Liver (tissue), 9 donors: ENCODE results near the gene UBR2. TPM values are rescaled to one million over a fixed set of nuclear protein-coding genes. Genes with fewer than 3 reads are reported as not detected.

Experiments used
- DNase-seq: peaks from one replicate; pipeline ENCODE4 v3.0.0-alpha.2; 2017; ENCODE audit warnings: low spot score
- H3K27ac ChIP-seq, 2 donors: one replicate each; pipeline ENCODE4 v1.7.0; 2013; ENCODE audit warnings: inconsistent platforms in 2 of 2, low read length in 2 of 2, control low read depth in 1 of 2, low read depth in 1 of 2, mild to moderate bottlenecking in 1 of 2
- H3K27me3 ChIP-seq, 4 donors: one replicate each; pipeline versions ENCODE4 v1.6.1 to v1.7.0; 2013; ENCODE audit warnings: low read length in 3 of 4, inconsistent platforms in 1 of 4, mild to moderate bottlenecking in 1 of 4, moderate library complexity in 1 of 4; ENCODE audit not compliant: control insufficient read depth in 4 of 4, insufficient read depth in 4 of 4
- H3K36me3 ChIP-seq, 4 donors: one replicate each; pipeline versions ENCODE4 v1.6.1 to v1.7.0; 2013; ENCODE audit warnings: low read length in 3 of 4, mild to moderate bottlenecking in 3 of 4, low read depth in 1 of 4, moderate library complexity in 1 of 4; ENCODE audit not compliant: control insufficient read depth in 4 of 4, insufficient read depth in 3 of 4
- H3K4me1 ChIP-seq, 4 donors: one replicate each; pipeline versions ENCODE4 v1.6.1 to v1.7.0; 2013; ENCODE audit warnings: low read length in 3 of 4, mild to moderate bottlenecking in 3 of 4, moderate library complexity in 1 of 4; ENCODE audit not compliant: control insufficient read depth in 4 of 4, insufficient read depth in 4 of 4
- H3K4me3 ChIP-seq, 3 donors: one replicate each; pipeline versions ENCODE4 v1.6.1 to v1.7.0; 2013; ENCODE audit warnings: low read length in 3 of 3, control low read depth in 1 of 3, low read depth in 1 of 3, mild to moderate bottlenecking in 1 of 3
- H3K9ac ChIP-seq, 2 donors: one replicate each; pipeline ENCODE4 v1.7.0; 2013; ENCODE audit warnings: low read length in 2 of 2, mild to moderate bottlenecking in 2 of 2, moderate library complexity in 2 of 2, control low read depth in 1 of 2, low read depth in 1 of 2
- H3K9me3 ChIP-seq, 4 donors: one replicate each; pipeline versions ENCODE4 v1.6.1 to v1.7.0; 2013; ENCODE audit warnings: low read length in 3 of 4; ENCODE audit not compliant: control insufficient read depth in 4 of 4
- EGR1 ChIP-seq, 2 donors: IDR thresholded peaks; 2 replicates each; pipeline ENCODE4 v1.6.1; 2016 to 2018; ENCODE audit warnings: antibody characterized with exemption in 2 of 2, low read depth in 2 of 2
- FOXA1 ChIP-seq: IDR thresholded peaks from 2 replicates; pipeline ENCODE4 v1.6.1; 2016; ENCODE audit warnings: antibody characterized with exemption
- FOXA2 ChIP-seq: IDR thresholded peaks from 2 replicates; pipeline ENCODE4 v1.6.1; 2016; ENCODE audit warnings: antibody characterized with exemption
- GABPA ChIP-seq, 2 donors: IDR thresholded peaks in 1 of 2; conservative IDR thresholded peaks in 1 of 2; 2 replicates each; pipeline ENCODE4 v1.6.1; 2016; ENCODE audit warnings: antibody characterized with exemption in 2 of 2, mild to moderate bottlenecking in 1 of 2, moderate library complexity in 1 of 2
- HNF4A ChIP-seq, 2 donors: conservative IDR thresholded peaks; 2 replicates each; pipeline ENCODE4 v1.6.1; 2016; ENCODE audit warnings: antibody characterized with exemption in 2 of 2, mild to moderate bottlenecking in 2 of 2
- HNF4G ChIP-seq: IDR thresholded peaks from 2 replicates; pipeline ENCODE4 v1.6.1; 2016; ENCODE audit warnings: antibody characterized with exemption
- JUND ChIP-seq, 2 donors: IDR thresholded peaks; 2 replicates each; pipeline ENCODE4 v1.6.1; 2016; ENCODE audit warnings: antibody characterized with exemption in 2 of 2
- NR2F2 ChIP-seq: IDR thresholded peaks from 2 replicates; pipeline ENCODE4 v1.6.1; 2016; ENCODE audit warnings: antibody characterized with exemption
- RXRA ChIP-seq, 2 donors: IDR thresholded peaks; 2 replicates each; pipeline ENCODE4 v1.6.1; 2017 to 2018; ENCODE audit warnings: antibody characterized with exemption in 2 of 2, mild to moderate bottlenecking in 1 of 2
- TAF1 ChIP-seq: conservative IDR thresholded peaks from 2 replicates; pipeline ENCODE4 v1.6.1; 2016; ENCODE audit warnings: antibody characterized with exemption, mild to moderate bottlenecking
- YY1 ChIP-seq: IDR thresholded peaks from 2 replicates; pipeline ENCODE4 v1.6.1; 2016; ENCODE audit warnings: antibody characterized with exemption, mild to moderate bottlenecking
- WGBS: extraction: QIAGEN DNeasy Blood & Tissue Kit; methylation state at CpG from one replicate; pipeline ENCODE4 v1.1.7; 2013; 5-methylcytosine and 5-hydroxymethylcytosine counted together
- polyA plus RNA-seq, 2 donors: library from polyadenylated mRNA; stranded (reverse) in 1 of 2; unstranded in 1 of 2; fragments of 200-250 nt in 1 of 2; fragments of >200 nt in 1 of 2; fragmentation: Nextera tagmentation in 1 of 2; extraction: Ambion mirVana in 1 of 2; gene quantifications; one replicate each; pipeline versions ENCODE4 v1.2.1 to v1.2.3, GENCODE V29; 2013 to 2015
- total RNA-seq, 2 donors: library from RNA; depleted of rRNA; stranded (reverse); fragments of >200 nt; gene quantifications; one replicate each; pipeline ENCODE4 v1.2.3, GENCODE V29; 2014
- TF ChIP-seq, protein P1 (sequence below): IDR thresholded peaks from 2 replicates; pipeline ENCODE4 v1.6.1; 2016; ENCODE audit warnings: antibody characterized with exemption, mild to moderate bottlenecking
- TF ChIP-seq, protein P2 (sequence below): IDR thresholded peaks from 2 replicates; pipeline ENCODE4 v1.6.1; 2016; ENCODE audit warnings: antibody characterized with exemption
- TF ChIP-seq, protein P3 (sequence below): fragments of 150-350 bp; IDR thresholded peaks from 2 replicates; pipeline ENCODE4 v1.5.1; 2017; ENCODE audit warnings: improper control_type of control experiment, low read depth, low read length; ENCODE audit not compliant: missing input control
- donor health status: healthy.
- donor health status: healthy.
- donor health status: healthy.
- donor health status: healthy.
- donor health status: healthy.

The UBR2 gene
- total and polyA plus RNA-seq, 4 donors: 6.3 to 32.9 (median 19.3) TPM

DNA sequence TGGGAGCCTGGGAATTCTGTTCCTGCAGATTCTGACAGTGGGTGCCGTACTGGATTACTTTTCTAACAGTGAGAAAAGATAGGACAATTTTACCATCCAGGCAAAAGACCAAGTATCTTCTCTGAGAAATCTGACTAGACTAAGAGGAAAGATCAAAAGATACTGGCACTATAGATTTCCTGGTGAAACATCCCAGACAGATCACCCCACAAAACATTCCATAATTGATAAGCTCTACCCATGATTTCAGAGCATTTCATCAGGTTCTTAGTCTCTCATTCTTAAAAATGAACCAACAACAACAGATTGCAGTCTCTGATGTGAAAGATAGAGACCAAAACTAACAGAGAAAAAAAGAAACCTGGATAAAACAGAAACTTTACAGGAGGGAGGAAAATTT lies 13.6 kb upstream of the UBR2 start (continued):
- no peak for TF ChIP-seq EGR1 (IDR thresholded peaks at IDR 0.05; ENCODE audit: low read depth in 2 of 2)

DNA sequence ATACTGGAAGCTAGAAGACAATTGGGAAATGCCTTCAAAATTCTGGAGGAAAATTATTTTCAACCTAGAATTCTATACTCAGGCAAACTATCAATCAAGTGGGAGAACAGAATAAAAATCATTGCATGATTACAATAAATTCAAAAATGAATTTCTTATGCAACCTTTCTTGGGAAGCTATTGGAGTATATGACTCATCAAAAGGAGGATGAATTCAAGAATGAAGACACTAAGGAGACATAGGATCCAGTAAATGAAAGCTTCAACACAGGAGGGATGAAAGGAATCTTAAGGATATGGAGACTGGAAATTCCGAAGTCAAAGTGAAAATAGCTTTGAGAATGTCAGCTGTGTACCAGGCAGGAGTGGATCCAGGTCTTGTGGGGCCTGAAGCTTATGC lies 12.6 kb upstream of the UBR2 start:
- no peaks in the 10 kb centered on the region for H3K36me3 ChIP-seq
- no peak overlapping the region for H3K27ac ChIP-seq
- H3K9ac ChIP-seq: no peak overlapping the region
- DNase-seq: no peak
- 83% methylated on average over 1 of the region's 1 CpG for WGBS
- H3K4me3 ChIP-seq: no peak overlapping the region
- H3K27me3 ChIP-seq: no peaks in the 10 kb centered on the region
- H3K9me3 ChIP-seq: no peaks in the 10 kb centered on the region
- TF ChIP-seq FOXA2 (no peak), GABPA (IDR thresholded peaks at IDR 0.05 in 1 of 2, conservative IDR thresholded peaks at IDR 0.05 in 1 of 2) (no peak), HNF4G (no peak), JUND (IDR thresholded peaks at IDR 0.05) (no peak), TAF1 (no peak), HNF4A (conservative IDR thresholded peaks at IDR 0.05) (no peak), RXRA (IDR thresholded peaks at IDR 0.05) (no peak), YY1 (no peak), FOXA1 (no peak)
- TF ChIP-seq, protein P1, sequence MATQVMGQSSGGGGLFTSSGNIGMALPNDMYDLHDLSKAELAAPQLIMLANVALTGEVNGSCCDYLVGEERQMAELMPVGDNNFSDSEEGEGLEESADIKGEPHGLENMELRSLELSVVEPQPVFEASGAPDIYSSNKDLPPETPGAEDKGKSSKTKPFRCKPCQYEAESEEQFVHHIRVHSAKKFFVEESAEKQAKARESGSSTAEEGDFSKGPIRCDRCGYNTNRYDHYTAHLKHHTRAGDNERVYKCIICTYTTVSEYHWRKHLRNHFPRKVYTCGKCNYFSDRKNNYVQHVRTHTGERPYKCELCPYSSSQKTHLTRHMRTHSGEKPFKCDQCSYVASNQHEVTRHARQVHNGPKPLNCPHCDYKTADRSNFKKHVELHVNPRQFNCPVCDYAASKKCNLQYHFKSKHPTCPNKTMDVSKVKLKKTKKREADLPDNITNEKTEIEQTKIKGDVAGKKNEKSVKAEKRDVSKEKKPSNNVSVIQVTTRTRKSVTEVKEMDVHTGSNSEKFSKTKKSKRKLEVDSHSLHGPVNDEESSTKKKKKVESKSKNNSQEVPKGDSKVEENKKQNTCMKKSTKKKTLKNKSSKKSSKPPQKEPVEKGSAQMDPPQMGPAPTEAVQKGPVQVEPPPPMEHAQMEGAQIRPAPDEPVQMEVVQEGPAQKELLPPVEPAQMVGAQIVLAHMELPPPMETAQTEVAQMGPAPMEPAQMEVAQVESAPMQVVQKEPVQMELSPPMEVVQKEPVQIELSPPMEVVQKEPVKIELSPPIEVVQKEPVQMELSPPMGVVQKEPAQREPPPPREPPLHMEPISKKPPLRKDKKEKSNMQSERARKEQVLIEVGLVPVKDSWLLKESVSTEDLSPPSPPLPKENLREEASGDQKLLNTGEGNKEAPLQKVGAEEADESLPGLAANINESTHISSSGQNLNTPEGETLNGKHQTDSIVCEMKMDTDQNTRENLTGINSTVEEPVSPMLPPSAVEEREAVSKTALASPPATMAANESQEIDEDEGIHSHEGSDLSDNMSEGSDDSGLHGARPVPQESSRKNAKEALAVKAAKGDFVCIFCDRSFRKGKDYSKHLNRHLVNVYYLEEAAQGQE: no peak
- TF ChIP-seq, protein P2, sequence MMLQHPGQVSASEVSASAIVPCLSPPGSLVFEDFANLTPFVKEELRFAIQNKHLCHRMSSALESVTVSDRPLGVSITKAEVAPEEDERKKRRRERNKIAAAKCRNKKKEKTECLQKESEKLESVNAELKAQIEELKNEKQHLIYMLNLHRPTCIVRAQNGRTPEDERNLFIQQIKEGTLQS: no peak
- TF ChIP-seq, protein P3, sequence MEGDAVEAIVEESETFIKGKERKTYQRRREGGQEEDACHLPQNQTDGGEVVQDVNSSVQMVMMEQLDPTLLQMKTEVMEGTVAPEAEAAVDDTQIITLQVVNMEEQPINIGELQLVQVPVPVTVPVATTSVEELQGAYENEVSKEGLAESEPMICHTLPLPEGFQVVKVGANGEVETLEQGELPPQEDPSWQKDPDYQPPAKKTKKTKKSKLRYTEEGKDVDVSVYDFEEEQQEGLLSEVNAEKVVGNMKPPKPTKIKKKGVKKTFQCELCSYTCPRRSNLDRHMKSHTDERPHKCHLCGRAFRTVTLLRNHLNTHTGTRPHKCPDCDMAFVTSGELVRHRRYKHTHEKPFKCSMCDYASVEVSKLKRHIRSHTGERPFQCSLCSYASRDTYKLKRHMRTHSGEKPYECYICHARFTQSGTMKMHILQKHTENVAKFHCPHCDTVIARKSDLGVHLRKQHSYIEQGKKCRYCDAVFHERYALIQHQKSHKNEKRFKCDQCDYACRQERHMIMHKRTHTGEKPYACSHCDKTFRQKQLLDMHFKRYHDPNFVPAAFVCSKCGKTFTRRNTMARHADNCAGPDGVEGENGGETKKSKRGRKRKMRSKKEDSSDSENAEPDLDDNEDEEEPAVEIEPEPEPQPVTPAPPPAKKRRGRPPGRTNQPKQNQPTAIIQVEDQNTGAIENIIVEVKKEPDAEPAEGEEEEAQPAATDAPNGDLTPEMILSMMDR: no peak
- H3K4me1 ChIP-seq: peaks cover 3 to 6% (median 4%) of the 10 kb centered on the region in 4 donors

DNA sequence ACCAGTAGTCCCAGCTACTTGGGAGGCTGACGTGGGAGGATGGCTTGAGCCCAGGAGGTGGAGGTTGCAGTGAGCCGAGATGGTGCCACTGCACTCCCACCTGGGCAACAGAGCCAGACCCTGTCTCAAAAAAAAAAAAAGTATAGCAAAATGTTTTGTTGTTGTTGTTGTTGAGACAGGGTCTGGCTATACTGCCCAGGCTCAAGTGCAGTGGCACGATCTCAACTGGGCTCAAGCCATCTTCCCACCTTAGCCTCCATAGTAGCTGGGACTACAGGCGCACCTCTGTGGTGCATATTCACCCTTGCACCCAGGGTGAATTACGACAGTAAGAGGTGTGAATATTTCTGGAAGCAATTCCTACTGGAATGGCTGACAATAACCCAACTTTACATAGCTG lies 11.4 kb upstream of the UBR2 start:
- DNase-seq: no peak
- H3K4me3 ChIP-seq: no peak overlapping the region
- no peak overlapping the region for H3K9ac ChIP-seq
- no peaks in the 10 kb centered on the region for H3K9me3 ChIP-seq
- no peak for TF ChIP-seq TAF1
- no peak for TF ChIP-seq YY1
- TF ChIP-seq HNF4G: no peak
- no peak for TF ChIP-seq NR2F2
- TF ChIP-seq FOXA1: no peak
- TF ChIP-seq, protein P2: no peak
- H3K27ac ChIP-seq: no peak overlapping the region
- no peaks in the 10 kb centered on the region for H3K27me3 ChIP-seq
- 85% methylated on average over 5 of the region's 5 CpGs for WGBS
- peaks cover 3 to 6% (median 4%) of the 10 kb centered on the region in 4 donors for H3K4me1 ChIP-seq
- H3K36me3 ChIP-seq: no peaks in the 10 kb centered on the region
